Stimulated activated CD8-positive, alpha-beta memory T cell treated with anti-CD3 and anti-CD28 coated beads, Interleukin-4, amount 100 ng/mL, for 24 hours (primary cell): ENCODE results near the gene ARSK.

Source experiments
- DNase-seq: peaks from one replicate; pipeline ENCODE4 v3.0.0-alpha.2; 2020; ENCODE audit warnings: low read depth

Gene ARSK

GRCh38 chr5:95565280-95565920, 10.5 kb downstream of the ARSK start:
- DNase-seq: no peak

GRCh38 chr5:95572016-95572415, 17.1 kb downstream of the ARSK start:
- no peak for DNase-seq

- no peak for DNase-seq
These were observed 26.7 kb downstream of the ARSK start for GRCh38 chr5:95581576-95581975.

- DNase-seq: no peak
These were observed 29.1 kb downstream of the ARSK start for GRCh38 chr5:95583992-95584391.

- DNase-seq: no peak
These were observed 36.0 kb downstream of the ARSK start for GRCh38 chr5:95590880-95591279.

- no peak for DNase-seq
These were observed 36.6 kb downstream of the ARSK start for GRCh38 chr5:95591490-95591901.

- DNase-seq: no peak
These were observed 40.5 kb downstream of the ARSK start for GRCh38 chr5:95595289-95595931.

- DNase-seq: no peak
These were observed 44.4 kb downstream of the ARSK start for GRCh38 chr5:95599252-95599651.

GRCh38 chr5:95600557-95600956, 45.7 kb downstream of the ARSK start:
- DNase-seq: no peak

- DNase-seq: no peak
These were observed 50.9 kb downstream of the ARSK start for GRCh38 chr5:95605786-95606185.

GRCh38 chr5:95606419-95606818, 51.5 kb downstream of the ARSK start:
- DNase-seq: no peak

GRCh38 chr5:95609711-95610110, 54.8 kb downstream of the ARSK start:
- DNase-seq: no peak

GRCh38 chr5:95610546-95610945, 55.6 kb downstream of the ARSK start:
- no peak for DNase-seq

- DNase-seq: no peak
These were observed 56.5 kb downstream of the ARSK start for GRCh38 chr5:95611396-95611795.

GRCh38 chr5:95613514-95613913, 58.6 kb downstream of the ARSK start:
- DNase-seq: no peak

GRCh38 chr5:95615164-95615467, 60.2 kb downstream of the ARSK start:
- no peak for DNase-seq

- DNase-seq: no peak
These were observed 62.2 kb downstream of the ARSK start for GRCh38 chr5:95617057-95617456.

GRCh38 chr5:95619096-95619495, 64.2 kb downstream of the ARSK start:
- DNase-seq: no peak

- no peak for DNase-seq
These were observed 64.7 kb downstream of the ARSK start for GRCh38 chr5:95619514-95620029.

- DNase-seq: peak; percentile 46
These were observed 65.3 kb downstream of the ARSK start, which contains the start of gene GPR150 for GRCh38 chr5:95620030-95620869. Gene GPR150, plus strand, starts transcription at chr5:95620087. Its CDS starts 189 bp downstream, at chr5:95620276.

GRCh38 chr5:95620870-95621838, 66.3 kb downstream of the ARSK start:
- DNase-seq: peak; percentile 30
